Kidney (tissue), 14 donors: Measurements from ENCODE around the gene ROR1. TPM values are rescaled to one million over a fixed set of nuclear protein-coding genes. Genes with fewer than 3 reads are reported as not detected.
A peak's percentile ranks its signal among the peaks of the same experiment; 100 is the strongest.

Experiments used
- DNase-seq, 5 donors: peaks; one replicate each; pipeline ENCODE4 v3.0.0-alpha.2; 2013 to 2020
- FAIRE-seq: peaks from 2 replicates; lab custom pipeline; 2012; peaks lifted over from hg19 to GRCh38; lab: Jason Lieb, UNC
- H3K27ac ChIP-seq, 2 donors: one replicate each; pipeline ENCODE4 v1.7.0; 2013; ENCODE audit warnings: low read depth in 2 of 2, low read length in 2 of 2, inconsistent platforms in 1 of 2
- H3K27me3 ChIP-seq: one replicate; pipeline ENCODE4 v1.7.1; 2013; ENCODE audit warnings: low read length, inconsistent platforms; ENCODE audit not compliant: control insufficient read depth, insufficient read depth
- H3K36me3 ChIP-seq, 3 donors: one replicate each; pipeline versions ENCODE4 v1.7.0 to v1.7.1; 2013; ENCODE audit warnings: low read length in 3 of 3, control low read depth in 1 of 3, inconsistent platforms in 1 of 3; ENCODE audit not compliant: insufficient read depth in 3 of 3, control insufficient read depth in 2 of 3
- H3K4me1 ChIP-seq, 3 donors: one replicate each; pipeline versions ENCODE4 v1.7.0 to v1.7.1; 2013; ENCODE audit warnings: low read length in 3 of 3, inconsistent platforms in 1 of 3, low read depth in 1 of 3; ENCODE audit not compliant: control insufficient read depth in 2 of 3, insufficient read depth in 2 of 3
- H3K4me3 ChIP-seq, 3 donors: one replicate each; pipeline versions ENCODE4 v1.7.0 to v1.8.1; 2013; ENCODE audit warnings: low read length in 3 of 3, control low read depth in 1 of 3, inconsistent platforms in 1 of 3
- H3K9ac ChIP-seq, 3 donors: one replicate each; pipeline versions ENCODE4 v1.7.0 to v1.7.1; 2013; ENCODE audit warnings: low read length in 3 of 3, control low read depth in 1 of 3, inconsistent platforms in 1 of 3
- H3K9me3 ChIP-seq, 3 donors: one replicate each; pipeline versions ENCODE4 v1.7.0 to v1.7.1; 2013; ENCODE audit warnings: low read length in 3 of 3, control low read depth in 1 of 3, inconsistent platforms in 1 of 3; ENCODE audit not compliant: control insufficient read depth in 2 of 3, insufficient read depth in 1 of 3
- intact Hi-C: fragments of 100-400 bp; cut with DNase I; formaldehyde crosslinking; loops from one replicate; pipeline ENCODE4 v1.11.1; 2022
- polyA plus RNA-seq: library from polyadenylated mRNA; stranded (reverse); fragments of 350-450 nt; fragmentation: Illumina TruSeq; extraction: RNeasy Lipid Tissue Mini Kit (QIAGEN cat#74804); gene quantifications from one replicate; pipeline ENCODE4 v1.2.3, GENCODE V29; 2014; ENCODE audit warnings: low read depth, low replicate concordance; ENCODE audit not compliant: insufficient read depth
- total RNA-seq: library from RNA; stranded (reverse); fragmentation: NEBNext Ultra II Directional; extraction: Animal tissue kit (Norgen Biotek cat#: 25700); gene quantifications from one replicate; pipeline ENCODE4 v1.2.1, GENCODE V29; 2021
- TF ChIP-seq, protein P1 (sequence below): IDR thresholded peaks from 3 replicates; pipeline ENCODE4 v1.5.1; 2012; ENCODE audit warnings: mild to moderate bottlenecking, moderate library complexity, borderline replicate concordance; ENCODE audit not compliant: insufficient read depth; ENCODE audit errors: extremely low read depth
- donor health status: control.
- donor health status: control.
- donor health status: control.
- donor health status: control.
- donor health status: control.
- donor health status: DM: yes; HTN: yes; CAD: no.
- donor health status: Normal renal cell carcinoma (clear cell type).

Gene ROR1
- total and polyA plus RNA-seq, 2 donors from 2014 or later: 0.77 to 8.0 TPM

- peaks cover 0 to 7% (median 0%) of the 10 kb centered on the region in 3 donors for H3K4me1 ChIP-seq
- TF ChIP-seq, protein P1, sequence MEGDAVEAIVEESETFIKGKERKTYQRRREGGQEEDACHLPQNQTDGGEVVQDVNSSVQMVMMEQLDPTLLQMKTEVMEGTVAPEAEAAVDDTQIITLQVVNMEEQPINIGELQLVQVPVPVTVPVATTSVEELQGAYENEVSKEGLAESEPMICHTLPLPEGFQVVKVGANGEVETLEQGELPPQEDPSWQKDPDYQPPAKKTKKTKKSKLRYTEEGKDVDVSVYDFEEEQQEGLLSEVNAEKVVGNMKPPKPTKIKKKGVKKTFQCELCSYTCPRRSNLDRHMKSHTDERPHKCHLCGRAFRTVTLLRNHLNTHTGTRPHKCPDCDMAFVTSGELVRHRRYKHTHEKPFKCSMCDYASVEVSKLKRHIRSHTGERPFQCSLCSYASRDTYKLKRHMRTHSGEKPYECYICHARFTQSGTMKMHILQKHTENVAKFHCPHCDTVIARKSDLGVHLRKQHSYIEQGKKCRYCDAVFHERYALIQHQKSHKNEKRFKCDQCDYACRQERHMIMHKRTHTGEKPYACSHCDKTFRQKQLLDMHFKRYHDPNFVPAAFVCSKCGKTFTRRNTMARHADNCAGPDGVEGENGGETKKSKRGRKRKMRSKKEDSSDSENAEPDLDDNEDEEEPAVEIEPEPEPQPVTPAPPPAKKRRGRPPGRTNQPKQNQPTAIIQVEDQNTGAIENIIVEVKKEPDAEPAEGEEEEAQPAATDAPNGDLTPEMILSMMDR: no peak
- DNase-seq (peak in 4 of 5 donors; percentile 26 to 62 (median 51)), FAIRE-seq (no peak)
- H3K4me3 ChIP-seq: no peak overlapping the region
- H3K27me3 ChIP-seq: no peaks in the 10 kb centered on the region
- H3K9me3 ChIP-seq: no peaks in the 10 kb centered on the region
- no peak overlapping the region for H3K27ac ChIP-seq
- no peaks in the 10 kb centered on the region for H3K36me3 ChIP-seq
- intact Hi-C loops: no loop called here
- no peak overlapping the region for H3K9ac ChIP-seq
Measured at GRCh38 chr1:64073705-64074104, 299.9 kb downstream of the ROR1 start.

- Histone ChIP-seq H3K4me3 (no peak overlapping the region), H3K27me3 (no peaks in the 10 kb centered on the region), H3K27ac (no peak overlapping the region), H3K36me3 (no peaks in the 10 kb centered on the region), H3K9me3 (no peaks in the 10 kb centered on the region), H3K9ac (no peak overlapping the region), H3K4me1 (peaks cover 0 to 7% (median 0%) of the 10 kb centered on the region in 3 donors)
- intact Hi-C loops: no loop called here
- DNase-seq (no peak), FAIRE-seq (no peak)
- TF ChIP-seq, protein P1: no peak
Measured at GRCh38 chr1:64074767-64075166, 300.9 kb downstream of the ROR1 start.

GRCh38 chr1:64077281-64077940 lies 303.6 kb downstream of the ROR1 start:
- no peak overlapping the region for H3K27ac ChIP-seq
- DNase-seq: no peak
- H3K27me3 ChIP-seq: no peaks in the 10 kb centered on the region
- H3K9me3 ChIP-seq: no peaks in the 10 kb centered on the region
- FAIRE-seq: no peak
- no peak overlapping the region for H3K9ac ChIP-seq
- no peaks in the 10 kb centered on the region for H3K36me3 ChIP-seq
- TF ChIP-seq, protein P1: no peak
- intact Hi-C loops: no loop called here
- peaks cover 0 to 7% (median 0%) of the 10 kb centered on the region in 3 donors for H3K4me1 ChIP-seq
- no peak overlapping the region for H3K4me3 ChIP-seq
